CD8-positive, alpha-beta memory T cell (primary cell): ENCODE measurements around the gene SLC30A7. TPM values are rescaled to one million over a fixed set of nuclear protein-coding genes. Genes with fewer than 3 reads are reported as not detected.
"Not testable (repeated sequence)": the region's sequence is repeated elsewhere in the genome, so short reads cannot be mapped to it uniquely, and the experiment has no call there.

ENCODE experiments used
- CTCF ChIA-PET: fragments of 350-600 bp; sonication (Branson Sonifier 250); formaldehyde crosslinking; loops from one replicate; lab custom pipeline; 2021; ENCODE audit warnings: antibody characterized with exemption; lab: Charles Lee
- POLR2A ChIA-PET: fragments of 350-600 bp; sonication (Branson Sonifier 250); formaldehyde crosslinking; loops from one replicate; lab custom pipeline; 2021; ENCODE audit warnings: antibody characterized with exemption; lab: Charles Lee
- DNase-seq, 5 donors: peaks; one replicate each; pipeline versions ENCODE4 v3.0.0 to v3.0.0-alpha.2; 2020 to 2022; ENCODE audit warnings: mixed read lengths in 1 of 5
- H3K27ac ChIP-seq: one replicate; pipeline ENCODE4 v1.7.0; 2013; ENCODE audit warnings: low read depth, mild to moderate bottlenecking, low read length, moderate library complexity
- H3K27me3 ChIP-seq: 2 replicates; pipeline ENCODE4 v1.7.0; 2013; ENCODE audit warnings: low read length, mild to moderate bottlenecking; ENCODE audit not compliant: insufficient read depth, poor library complexity, severe bottlenecking
- H3K36me3 ChIP-seq: 2 replicates; pipeline ENCODE4 v1.7.0; 2013; ENCODE audit warnings: mild to moderate bottlenecking, low read length, moderate library complexity; ENCODE audit not compliant: insufficient read depth
- H3K4me1 ChIP-seq: 2 replicates; pipeline ENCODE4 v1.7.0; 2013; ENCODE audit warnings: mild to moderate bottlenecking, low read length, moderate library complexity; ENCODE audit not compliant: insufficient read depth
- H3K4me3 ChIP-seq: 2 replicates; pipeline ENCODE4 v1.7.0; 2013; ENCODE audit warnings: mild to moderate bottlenecking, low read length
- H3K9me3 ChIP-seq: 2 replicates; pipeline ENCODE4 v1.7.0; 2013; ENCODE audit warnings: mild to moderate bottlenecking, low read length
- H3K27ac Mint-ChIP-seq, 8 donors: one replicate each; pipeline ENCODE4 v1.8.0; 2020 to 2021; ENCODE audit warnings: mixed read lengths in 8 of 8, mild to moderate bottlenecking in 6 of 8, inconsistent platforms in 3 of 8, moderate library complexity in 3 of 8
- H3K27me3 Mint-ChIP-seq, 2 donors: one replicate each; pipeline ENCODE4 v1.8.0; 2020 to 2021; ENCODE audit warnings: mixed read lengths in 2 of 2, mild to moderate bottlenecking in 1 of 2, moderate library complexity in 1 of 2
- H3K36me3 Mint-ChIP-seq, 3 donors: one replicate each; pipeline ENCODE4 v1.8.0; 2020 to 2021; ENCODE audit warnings: mixed read lengths in 3 of 3, inconsistent platforms in 1 of 3, mild to moderate bottlenecking in 1 of 3
- H3K4me1 Mint-ChIP-seq, 3 donors: one replicate each; pipeline ENCODE4 v1.8.0; 2020 to 2021; ENCODE audit warnings: mixed read lengths in 3 of 3, inconsistent platforms in 1 of 3, mild to moderate bottlenecking in 1 of 3
- H3K4me3 Mint-ChIP-seq, 7 donors: one replicate each; pipeline ENCODE4 v1.8.0; 2020 to 2021; ENCODE audit warnings: mixed read lengths in 7 of 7, mild to moderate bottlenecking in 6 of 7, moderate library complexity in 4 of 7, inconsistent platforms in 2 of 7
- H3K9me3 Mint-ChIP-seq, 5 donors: one replicate each; pipeline ENCODE4 v1.8.0; 2020 to 2022; ENCODE audit warnings: mixed read lengths in 5 of 5, mild to moderate bottlenecking in 3 of 5, moderate library complexity in 2 of 5, inconsistent platforms in 1 of 5
- polyA plus RNA-seq: library from polyadenylated mRNA; unstranded; fragments of 300-500 nt; fragmentation: Illumina TruSeq; gene quantifications from one replicate; pipeline ENCODE4 v1.2.3, GENCODE V29; 2021
- total RNA-seq, 2 experiments: library from RNA; stranded (reverse); gene quantifications; one replicate each; pipeline ENCODE4 v1.2.3, GENCODE V29; 2021

Gene SLC30A7
- total and polyA plus RNA-seq, 3 experiments from 2014 or later, result 12.7 to 47.4 (median 47.0) TPM

DNA sequence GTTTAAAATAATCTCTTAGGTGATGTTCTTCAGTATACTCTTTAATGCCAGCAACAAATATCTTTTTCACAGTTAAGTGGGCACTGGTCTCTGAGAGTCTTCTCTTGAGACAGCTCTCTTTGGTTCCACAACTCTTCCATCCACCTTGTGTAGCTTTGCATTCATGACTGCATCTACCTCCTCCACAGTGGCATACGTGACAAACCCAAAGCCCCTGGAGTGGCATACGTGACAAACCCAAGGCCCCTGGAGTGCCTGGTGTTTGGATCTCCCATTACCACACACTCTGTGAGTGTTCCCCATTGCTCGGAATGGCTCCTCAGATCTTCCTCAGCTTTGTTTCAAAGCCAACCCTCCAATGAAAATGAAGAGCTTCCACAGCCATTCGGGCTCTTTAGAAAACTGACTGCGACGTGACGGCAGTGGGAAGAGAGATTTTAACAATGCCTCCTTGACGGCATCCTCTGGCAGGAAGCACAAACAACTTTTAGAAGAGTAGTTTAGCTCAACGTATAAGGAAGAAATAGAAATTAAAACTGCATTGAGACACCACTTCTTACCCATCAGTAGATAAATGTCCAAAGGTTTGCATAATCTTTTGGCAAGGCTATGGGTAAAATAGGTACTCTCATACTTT lies 45.8 kb downstream of the SLC30A7 start:
- Histone ChIP-seq H3K27ac (no peak overlapping the region), H3K9me3 (no peaks in the 10 kb centered on the region), H3K27me3 (no peaks in the 10 kb centered on the region), H3K4me1 (peaks cover 29% of the 10 kb centered on the region), H3K4me3 (peak overlapping the region; percentile 30), H3K36me3 (no peaks in the 10 kb centered on the region)
- Mint-ChIP-seq H3K27me3 (no peaks in the 10 kb centered on the region), H3K36me3 (peaks cover 53 to 83% (median 79%) of the 10 kb centered on the region in 3 donors), H3K27ac (peak overlapping the region in 7 of 8 donors; percentile 10 to 84 (median 44)), H3K4me3 (peak overlapping the region in 6 of 7 donors; percentile 12 to 71 (median 26)), H3K9me3 (peaks cover 9 to 32% (median 27%) of the 10 kb centered on the region in 5 donors), H3K4me1 (peaks cover 43 to 72% (median 66%) of the 10 kb centered on the region in 3 donors)
- ChIA-PET POLR2A (interaction anchor here (0.5 kb wide), 1 partner anchor 307 kb away, joined by 6 read pairs; no protein-coding TSS in a partner anchor), CTCF (interaction anchor here (0.9 to 1.8 kb wide), 2 partner anchors 9 to 347 kb away, joined by 4 to 5 read pairs; no protein-coding TSS in a partner anchor)
- no peak for DNase-seq

DNA sequence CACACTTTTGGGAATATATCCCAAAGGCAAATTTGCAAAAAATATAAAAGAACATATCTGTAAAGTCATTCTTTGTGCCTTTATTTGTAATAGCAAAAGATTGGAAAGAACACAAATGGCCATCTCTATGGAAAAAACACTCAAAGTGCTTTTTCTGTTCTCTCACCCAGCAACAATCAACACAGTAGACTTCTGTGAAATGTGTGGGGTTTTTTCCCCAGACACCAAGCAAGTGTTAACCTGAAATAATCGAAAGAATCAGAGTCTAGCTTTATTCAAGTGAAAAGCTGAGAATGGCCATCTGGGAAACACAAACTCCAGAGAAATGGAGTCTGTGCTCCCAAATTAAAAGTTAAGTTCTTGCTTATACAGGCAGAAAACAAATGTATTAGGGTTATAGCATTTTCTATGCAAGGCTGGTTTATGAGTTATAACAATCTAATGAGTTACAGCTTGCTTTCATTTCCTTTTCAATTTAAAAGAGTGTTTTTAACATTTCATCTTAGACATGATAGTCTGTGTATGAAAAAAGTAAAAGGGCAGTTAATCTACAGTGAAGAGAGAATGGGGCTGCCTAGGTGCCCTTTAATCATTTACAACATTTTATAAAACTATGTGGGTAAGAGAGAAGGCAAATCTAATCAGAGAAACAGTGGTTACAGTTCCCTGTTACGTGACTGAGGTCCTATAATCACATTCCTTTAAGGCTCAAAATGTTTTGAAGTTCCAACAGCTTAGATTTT lies 46.6 kb downstream of the SLC30A7 start:
- H3K9me3 Mint-ChIP-seq, result peaks cover 6 to 40% (median 35%) of the 10 kb centered on the region in 5 donors

DNA sequence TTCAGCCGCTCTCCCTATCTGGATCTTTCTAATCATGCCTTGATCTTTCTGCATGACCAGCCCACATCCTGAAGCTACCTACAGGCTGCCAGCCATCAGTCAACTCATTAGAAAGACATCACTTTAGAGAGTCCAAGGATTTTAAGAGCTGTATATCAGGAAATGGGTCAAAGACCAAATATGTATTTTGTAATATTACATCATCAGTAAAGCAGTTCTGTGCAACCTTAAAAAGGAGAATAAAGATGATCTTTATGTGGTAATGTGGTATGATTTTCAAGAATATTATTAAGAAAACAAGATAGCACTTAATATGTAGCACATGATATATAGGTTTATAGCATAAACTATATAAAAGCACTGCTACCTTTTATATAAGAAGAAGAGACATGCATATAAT lies 47.6 kb downstream of the SLC30A7 start:
- peaks cover 50 to 78% (median 64%) of the 10 kb centered on the region in 3 donors for H3K4me1 Mint-ChIP-seq
- CTCF ChIA-PET, result no interaction called here
- H3K27ac ChIP-seq, result no peak overlapping the region
- POLR2A ChIA-PET, result no interaction called here
- H3K27me3 ChIP-seq, result no peaks in the 10 kb centered on the region
- H3K36me3 ChIP-seq, result no peaks in the 10 kb centered on the region
- no peak for DNase-seq
- H3K4me1 ChIP-seq, result peaks cover 32% of the 10 kb centered on the region
- H3K4me3 ChIP-seq, result no peak overlapping the region
- peak overlapping the region in 1 of 7 donors; percentile 64 for H3K4me3 Mint-ChIP-seq
- peaks cover 11% of the 10 kb centered on the region for H3K9me3 ChIP-seq
- peaks cover 0 to 1% of the 10 kb centered on the region in 2 donors for H3K27me3 Mint-ChIP-seq
- H3K9me3 Mint-ChIP-seq, result peaks cover 2 to 50% (median 45%) of the 10 kb centered on the region in 5 donors
- H3K36me3 Mint-ChIP-seq, result peaks cover 55 to 86% (median 82%) of the 10 kb centered on the region in 3 donors
- H3K27ac Mint-ChIP-seq, result peak overlapping the region; percentile 1 to 76 (median 64)

More for the DNA sequence above, 46.6 kb downstream of the SLC30A7 start:
- Mint-ChIP-seq H3K4me3 (peak overlapping the region in 5 of 7 donors; percentile 2 to 71 (median 25)), H3K27ac (peak overlapping the region in 7 of 8 donors; percentile 1 to 84 (median 55)), H3K4me1 (peaks cover 46 to 74% (median 65%) of the 10 kb centered on the region in 3 donors), H3K27me3 (no peaks in the 10 kb centered on the region), H3K36me3 (peaks cover 58 to 86% (median 81%) of the 10 kb centered on the region in 3 donors)
- peaks cover 6% of the 10 kb centered on the region for H3K9me3 ChIP-seq
- no peak for DNase-seq
- H3K4me3 ChIP-seq, result peak overlapping the region; percentile 30
- H3K4me1 ChIP-seq, result peaks cover 29% of the 10 kb centered on the region
- CTCF ChIA-PET, result interaction anchor here (1.8 kb wide), 1 partner anchor 8 kb away, joined by 5 read pairs; no protein-coding TSS in a partner anchor
- no peak overlapping the region for H3K27ac ChIP-seq
- H3K27me3 ChIP-seq, result no peaks in the 10 kb centered on the region
- POLR2A ChIA-PET, result interaction anchor here (0.5 to 0.6 kb wide), 2 partner anchors 293 to 306 kb away, joined by 3 to 6 read pairs; no protein-coding TSS in a partner anchor
- no peaks in the 10 kb centered on the region for H3K36me3 ChIP-seq

DNA sequence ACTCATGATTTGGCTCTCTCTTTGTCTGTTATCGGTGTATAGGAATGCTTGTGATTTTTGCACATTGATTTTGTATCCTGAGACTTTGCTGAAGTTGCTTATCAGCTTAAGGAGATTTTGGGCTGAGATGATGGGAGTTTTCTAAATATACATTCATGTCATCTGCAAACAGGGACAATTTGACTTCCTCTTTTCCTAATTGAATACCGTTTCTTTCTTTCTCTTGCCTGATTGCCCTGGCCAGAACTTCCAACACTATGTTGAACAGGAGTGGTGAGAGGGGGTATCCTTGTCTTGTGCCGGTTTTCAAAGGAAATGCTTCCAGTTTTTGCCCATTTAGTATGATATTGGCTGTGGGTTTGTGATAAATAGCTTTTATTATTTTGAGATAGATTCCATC lies 50.2 kb downstream of the SLC30A7 start:
- H3K27ac ChIP-seq, H3K4me3 Mint-ChIP-seq, H3K27me3 ChIP-seq, H3K4me3 ChIP-seq, CTCF ChIA-PET, H3K36me3 ChIP-seq, H3K27me3 Mint-ChIP-seq, DNase-seq, POLR2A ChIA-PET: not testable (repeated sequence)
- H3K9me3 ChIP-seq, result peaks cover 13% of the 10 kb centered on the region
- Mint-ChIP-seq H3K9me3 (peaks cover 12 to 72% (median 60%) of the 10 kb centered on the region in 5 donors), H3K27ac (peak overlapping the region in 1 of 8 donors; percentile 46), H3K4me1 (peaks cover 64 to 87% (median 73%) of the 10 kb centered on the region in 3 donors), H3K36me3 (peaks cover 60 to 90% (median 86%) of the 10 kb centered on the region in 3 donors)
- H3K4me1 ChIP-seq, result peaks cover 53% of the 10 kb centered on the region

DNA sequence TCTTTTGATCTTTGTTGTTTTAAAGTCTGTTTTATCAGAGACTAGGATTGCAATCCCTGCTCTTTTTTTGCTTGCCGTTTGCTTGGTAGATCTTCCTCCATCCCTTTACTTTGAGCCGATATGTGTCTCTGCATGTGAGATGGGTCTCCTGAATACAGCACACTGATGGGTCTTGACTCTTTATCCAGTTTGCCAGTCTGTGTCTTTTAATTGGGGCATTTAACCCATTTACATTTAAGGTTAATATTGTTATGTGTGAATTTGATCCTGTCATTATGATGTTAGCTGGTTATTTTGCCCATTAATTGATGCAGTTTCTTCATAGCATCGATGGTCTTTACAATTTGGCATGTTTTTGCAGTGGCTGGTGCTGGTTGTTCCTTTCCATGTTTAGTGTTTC lies 51.9 kb downstream of the SLC30A7 start:
- H3K27me3 Mint-ChIP-seq, H3K36me3 ChIP-seq, DNase-seq, CTCF ChIA-PET, POLR2A ChIA-PET, H3K27ac ChIP-seq, H3K27me3 ChIP-seq, H3K4me3 Mint-ChIP-seq, H3K4me3 ChIP-seq: not testable (repeated sequence)
- H3K36me3 Mint-ChIP-seq, result peaks cover 61 to 91% (median 86%) of the 10 kb centered on the region in 3 donors
- peaks cover 53 to 84% (median 72%) of the 10 kb centered on the region in 3 donors for H3K4me1 Mint-ChIP-seq
- Histone ChIP-seq H3K4me1 (peaks cover 38% of the 10 kb centered on the region), H3K9me3 (peaks cover 13% of the 10 kb centered on the region)
- peak overlapping the region in 3 of 8 donors; percentile 11 to 88 (median 65) for H3K27ac Mint-ChIP-seq
- H3K9me3 Mint-ChIP-seq, result peaks cover 13 to 82% (median 74%) of the 10 kb centered on the region in 5 donors

DNA sequence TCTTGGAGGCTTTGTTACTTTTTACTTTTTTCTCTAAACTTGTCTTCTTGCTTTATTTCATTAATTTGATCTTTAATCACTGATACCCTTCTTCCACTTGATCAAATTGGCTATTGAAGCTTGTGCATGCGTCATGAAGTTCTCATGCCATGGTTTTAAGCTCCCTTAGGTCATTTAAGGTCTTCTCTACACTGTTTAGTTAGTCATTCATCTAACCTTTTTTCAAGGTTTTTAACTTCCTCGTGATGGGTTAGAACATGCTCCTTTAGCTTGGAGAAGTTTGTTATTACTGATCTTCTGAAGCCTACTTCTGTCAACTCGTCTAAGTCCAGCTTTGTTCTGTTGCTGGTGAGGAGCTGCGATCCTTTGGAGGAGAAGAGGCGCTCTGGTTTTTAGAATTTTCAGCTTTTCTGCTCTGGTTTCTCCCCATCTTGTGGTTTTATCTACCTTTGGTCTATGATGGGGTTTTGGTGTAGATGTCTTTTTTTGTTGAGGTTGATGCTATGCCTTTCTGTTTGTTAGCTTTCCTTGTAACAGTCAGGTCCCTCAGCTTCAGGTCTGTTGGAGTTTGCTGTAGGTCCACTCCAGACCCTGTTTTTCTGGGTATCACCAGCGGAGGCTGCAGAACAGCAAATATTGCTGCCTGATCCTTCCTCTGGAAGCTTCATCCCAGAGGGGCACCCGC lies 53.0 kb downstream of the SLC30A7 start:
- H3K27me3 Mint-ChIP-seq, H3K27me3 ChIP-seq, H3K36me3 ChIP-seq, H3K27ac ChIP-seq: not testable (repeated sequence)
- Histone ChIP-seq H3K4me1 (peaks cover 28% of the 10 kb centered on the region), H3K9me3 (peaks cover 13% of the 10 kb centered on the region), H3K4me3 (peak overlapping the region; percentile 27)
- ChIA-PET POLR2A (interaction anchor here (0.6 to 1.8 kb wide), 5 partner anchors 8 to 287 kb away, joined by 3 to 11 read pairs (median 5); no protein-coding TSS in a partner anchor), CTCF (interaction anchor here (0.8 to 2.0 kb wide), 10 partner anchors 8 to 360 kb away, joined by 3 to 9 read pairs (median 4); no protein-coding TSS in a partner anchor)
- peaks cover 19 to 85% (median 78%) of the 10 kb centered on the region in 5 donors for H3K9me3 Mint-ChIP-seq
- peaks cover 53 to 85% (median 74%) of the 10 kb centered on the region in 3 donors for H3K4me1 Mint-ChIP-seq
- peaks cover 58 to 90% (median 85%) of the 10 kb centered on the region in 3 donors for H3K36me3 Mint-ChIP-seq
- DNase-seq, result peak in 1 of 5 donors; percentile 39
- peak overlapping the region; percentile 81 to 97 (median 92) for H3K27ac Mint-ChIP-seq
- peak overlapping the region; percentile 40 to 78 (median 70) for H3K4me3 Mint-ChIP-seq

DNA sequence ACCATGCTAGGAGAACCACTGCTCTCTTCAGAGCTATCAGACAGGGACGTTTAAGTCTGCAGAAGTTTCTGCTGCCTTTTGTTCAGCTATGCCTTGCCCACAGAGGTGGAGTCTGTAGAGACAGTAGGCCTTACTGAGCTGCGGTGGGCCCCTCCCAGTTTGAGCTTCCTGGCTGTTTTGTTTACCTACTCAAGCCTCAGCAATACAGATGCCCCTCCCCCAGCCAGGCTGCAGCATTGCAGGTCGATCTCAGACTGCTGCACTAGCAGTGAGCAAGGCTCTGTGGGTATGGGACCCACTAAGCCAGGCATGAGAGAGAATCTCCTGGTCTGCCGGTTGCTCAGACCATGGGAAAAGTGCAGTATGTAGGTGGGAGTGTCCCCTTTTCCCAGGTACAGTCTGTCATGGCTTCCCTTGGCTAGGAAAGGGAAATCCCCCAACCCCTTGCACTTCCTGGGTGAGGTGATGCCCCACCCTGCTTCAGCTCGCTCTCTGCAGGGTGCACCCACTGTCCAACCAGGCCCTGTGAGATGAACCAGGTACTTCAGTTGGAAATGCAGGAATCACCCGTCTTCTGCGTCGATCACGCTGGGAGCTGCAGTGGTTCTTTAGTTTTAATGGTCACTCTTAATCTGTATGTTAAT lies 53.7 kb downstream of the SLC30A7 start:
- Mint-ChIP-seq H3K27ac (peak overlapping the region; percentile 81 to 97 (median 92)), H3K4me3 (peak overlapping the region; percentile 40 to 78 (median 70)), H3K36me3 (peaks cover 59 to 90% (median 83%) of the 10 kb centered on the region in 3 donors), H3K4me1 (peaks cover 56 to 86% (median 80%) of the 10 kb centered on the region in 3 donors), H3K9me3 (peaks cover 19 to 84% (median 74%) of the 10 kb centered on the region in 5 donors)
- peak overlapping the region; percentile 24 for H3K4me3 ChIP-seq
- peaks cover 28% of the 10 kb centered on the region for H3K4me1 ChIP-seq
- H3K27ac ChIP-seq, H3K27me3 ChIP-seq, H3K27me3 Mint-ChIP-seq, H3K36me3 ChIP-seq: not testable (repeated sequence)
- peaks cover 13% of the 10 kb centered on the region for H3K9me3 ChIP-seq
- peak; percentile 51 to 89 (median 72) for DNase-seq
- ChIA-PET CTCF (interaction anchor here (0.8 to 2.0 kb wide), 10 partner anchors 9 to 360 kb away, joined by 3 to 9 read pairs (median 4); no protein-coding TSS in a partner anchor), POLR2A (interaction anchor here (0.6 to 1.8 kb wide), 5 partner anchors 15 to 978 kb away, joined by 3 to 11 read pairs (median 4); no protein-coding TSS in a partner anchor)
